Measurements from ENCODE around the gene SHISAL2B. TPM values are rescaled to one million over a fixed set of nuclear protein-coding genes. Genes with fewer than 3 reads are reported as not detected.
"Not testable (repeated sequence)": the region's sequence is repeated elsewhere in the genome, so short reads cannot be mapped to it uniquely, and the experiment has no call there.

SHISAL2B gene
- total RNA-seq, 4 donors from 2014 or later = 0.69 to 2.1 TPM; not detected in 2

DNA sequence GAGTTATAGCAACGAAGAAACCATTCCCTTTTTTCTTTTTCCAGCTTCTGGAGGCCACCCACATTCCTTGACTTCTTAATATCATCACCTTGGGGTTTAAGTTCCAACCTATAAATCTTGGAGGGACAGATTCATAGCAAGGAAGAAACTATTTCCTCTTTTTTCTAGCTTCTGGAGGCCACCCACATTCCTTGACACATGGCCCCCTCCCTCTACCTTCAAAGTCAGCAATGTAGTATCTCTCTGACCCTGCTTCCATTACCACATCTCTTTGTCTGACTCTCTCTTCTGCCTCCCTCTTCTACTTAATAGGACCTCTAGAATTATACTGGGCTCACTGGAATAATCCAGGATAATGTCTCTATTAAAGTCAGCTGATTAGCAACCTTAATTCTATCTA, 34.7 kb upstream of the SHISAL2B start:
- ATAC-seq (ENCODE audit: low FRiP score) (no peak), DNase-seq (ENCODE audit: low spot score) (no peak)
- TF ChIP-seq, protein P1, sequence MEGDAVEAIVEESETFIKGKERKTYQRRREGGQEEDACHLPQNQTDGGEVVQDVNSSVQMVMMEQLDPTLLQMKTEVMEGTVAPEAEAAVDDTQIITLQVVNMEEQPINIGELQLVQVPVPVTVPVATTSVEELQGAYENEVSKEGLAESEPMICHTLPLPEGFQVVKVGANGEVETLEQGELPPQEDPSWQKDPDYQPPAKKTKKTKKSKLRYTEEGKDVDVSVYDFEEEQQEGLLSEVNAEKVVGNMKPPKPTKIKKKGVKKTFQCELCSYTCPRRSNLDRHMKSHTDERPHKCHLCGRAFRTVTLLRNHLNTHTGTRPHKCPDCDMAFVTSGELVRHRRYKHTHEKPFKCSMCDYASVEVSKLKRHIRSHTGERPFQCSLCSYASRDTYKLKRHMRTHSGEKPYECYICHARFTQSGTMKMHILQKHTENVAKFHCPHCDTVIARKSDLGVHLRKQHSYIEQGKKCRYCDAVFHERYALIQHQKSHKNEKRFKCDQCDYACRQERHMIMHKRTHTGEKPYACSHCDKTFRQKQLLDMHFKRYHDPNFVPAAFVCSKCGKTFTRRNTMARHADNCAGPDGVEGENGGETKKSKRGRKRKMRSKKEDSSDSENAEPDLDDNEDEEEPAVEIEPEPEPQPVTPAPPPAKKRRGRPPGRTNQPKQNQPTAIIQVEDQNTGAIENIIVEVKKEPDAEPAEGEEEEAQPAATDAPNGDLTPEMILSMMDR (IDR thresholded peaks at IDR 0.05) = no peak

DNA sequence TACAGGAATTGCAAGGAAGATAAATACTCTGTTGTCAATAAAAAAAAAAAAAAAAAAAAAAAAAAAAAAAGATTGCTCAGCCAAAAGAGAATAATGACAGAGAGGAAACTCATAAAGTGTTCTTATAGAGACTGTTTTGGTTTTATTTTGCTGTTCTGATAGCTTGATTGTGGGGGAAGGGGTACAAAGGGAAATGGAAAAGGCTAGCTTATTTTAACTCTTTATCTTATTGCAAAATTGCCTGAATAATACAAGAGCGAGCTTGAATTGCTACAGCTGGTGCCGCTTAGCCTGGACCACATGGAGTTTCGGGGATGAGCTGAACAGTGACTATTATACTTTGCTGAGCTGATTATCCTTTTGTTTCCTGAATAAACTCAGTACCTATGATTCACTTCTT, 31.0 kb upstream of the SHISAL2B start:
- TF ChIP-seq, protein P1 (IDR thresholded peaks at IDR 0.05) = no peak
- DNase-seq (ENCODE audit: low spot score) = no peak
- ATAC-seq (ENCODE audit: low FRiP score) = no peak

DNA sequence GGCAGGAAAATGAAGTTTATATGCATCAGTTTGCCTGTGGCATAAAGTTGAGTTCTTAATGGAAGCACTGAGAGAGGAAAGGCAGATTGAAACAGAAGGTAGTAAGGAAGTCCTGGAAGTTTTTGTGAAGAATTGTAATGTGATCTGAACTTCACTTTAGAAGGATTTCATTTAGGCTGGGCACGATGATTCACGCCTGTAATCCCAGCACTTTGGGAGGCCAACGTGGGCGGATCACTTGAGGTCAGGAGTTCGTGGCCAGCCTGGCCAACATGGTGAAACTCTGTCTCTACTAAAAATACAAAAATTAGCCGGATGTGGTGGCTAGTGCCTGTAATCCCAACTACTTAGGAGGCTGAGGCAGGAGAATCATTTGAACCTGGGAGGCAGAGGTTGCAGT, 27.1 kb upstream of the SHISAL2B start:
- DNase-seq (ENCODE audit: low spot score); ATAC-seq (ENCODE audit: low FRiP score): not testable (repeated sequence)

DNA sequence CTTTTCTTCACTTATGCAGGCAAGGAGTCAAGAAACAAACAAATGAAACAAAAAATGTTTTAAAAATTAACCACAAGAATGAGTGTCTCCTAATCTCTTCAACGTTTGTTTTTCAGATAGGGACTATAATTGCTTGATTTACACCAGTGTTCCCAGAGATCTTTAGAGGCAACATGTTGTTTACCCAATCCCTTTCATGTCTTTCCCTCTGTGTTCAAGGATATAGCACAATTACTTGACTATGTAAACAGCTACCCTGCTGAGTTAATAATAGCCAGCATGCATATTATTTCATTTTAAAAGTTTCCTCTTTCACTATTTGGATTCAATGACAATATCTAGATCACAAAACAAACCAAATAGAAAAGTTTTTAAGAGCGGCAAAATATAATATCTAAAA, 25.1 kb upstream of the SHISAL2B start:
- DNase-seq (ENCODE audit: low spot score) (no peak), ATAC-seq (ENCODE audit: low FRiP score) (no peak)
- TF ChIP-seq, protein P1 (IDR thresholded peaks at IDR 0.05) = no peak

DNA sequence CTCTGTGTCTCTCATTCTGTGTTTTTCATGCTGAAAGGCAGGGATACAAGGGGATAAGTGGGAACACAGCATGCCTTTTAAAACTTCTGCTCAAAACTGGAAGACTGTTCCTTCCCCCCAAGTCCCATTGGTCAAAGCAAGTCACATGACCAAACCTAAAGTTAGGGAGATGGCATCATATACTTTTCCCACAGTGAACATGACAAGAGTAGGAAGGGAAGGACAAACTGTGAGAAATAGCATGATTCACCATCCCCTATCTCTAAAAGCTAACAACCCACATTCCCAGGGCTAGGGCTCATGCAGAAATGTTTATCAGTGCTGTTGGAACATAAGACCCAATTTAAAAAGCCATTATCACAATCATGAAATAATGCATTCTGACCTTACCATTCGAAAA, 24.2 kb upstream of the SHISAL2B start:
- TF ChIP-seq, protein P1 (IDR thresholded peaks at IDR 0.05) = no peak
- no peak for DNase-seq (ENCODE audit: low spot score)
- ATAC-seq (ENCODE audit: low FRiP score) = no peak

DNA sequence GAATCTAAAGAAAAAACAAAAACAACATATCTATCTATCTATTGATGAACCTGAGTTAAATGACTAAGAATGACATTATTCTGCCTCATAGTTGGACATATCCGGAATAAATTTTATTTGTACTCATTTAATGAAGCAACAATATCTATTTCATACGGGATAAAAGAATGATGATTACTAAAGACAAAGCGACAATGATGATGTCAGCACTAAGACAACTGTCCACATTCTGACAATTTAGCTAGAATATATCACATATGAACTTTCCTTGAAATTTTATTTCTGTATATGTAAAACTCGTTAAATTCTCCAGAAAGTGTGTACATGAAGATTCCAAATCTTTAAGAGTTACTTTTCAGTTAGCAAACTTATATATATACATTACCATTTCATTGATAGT, 23.2 kb upstream of the SHISAL2B start:
- no peak for DNase-seq (ENCODE audit: low spot score)
- TF ChIP-seq, protein P1 (IDR thresholded peaks at IDR 0.05) = no peak
- no peak for ATAC-seq (ENCODE audit: low FRiP score)

DNA sequence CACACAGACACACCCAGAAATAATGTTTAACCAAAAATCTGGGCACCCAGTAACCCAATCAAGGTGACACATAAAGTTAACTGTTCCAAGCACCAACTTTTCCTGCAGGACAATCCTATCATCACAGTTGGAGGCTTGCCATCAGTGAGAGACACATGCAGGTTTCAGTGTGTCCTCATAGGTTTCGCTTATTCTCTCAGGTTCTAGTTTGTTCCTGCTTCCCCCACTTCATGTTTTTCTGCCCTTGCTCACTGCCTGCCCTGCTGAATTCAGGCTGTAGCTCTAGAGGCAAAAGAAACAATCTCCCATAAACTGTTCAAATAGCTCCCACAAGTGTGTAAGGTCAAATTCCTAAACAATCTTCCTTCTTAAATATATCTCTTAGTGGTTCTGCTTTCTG, 20.0 kb upstream of the SHISAL2B start:
- ATAC-seq (ENCODE audit: low FRiP score) (no peak), DNase-seq (ENCODE audit: low spot score) (no peak)
- TF ChIP-seq, protein P1 (IDR thresholded peaks at IDR 0.05) = no peak

DNA sequence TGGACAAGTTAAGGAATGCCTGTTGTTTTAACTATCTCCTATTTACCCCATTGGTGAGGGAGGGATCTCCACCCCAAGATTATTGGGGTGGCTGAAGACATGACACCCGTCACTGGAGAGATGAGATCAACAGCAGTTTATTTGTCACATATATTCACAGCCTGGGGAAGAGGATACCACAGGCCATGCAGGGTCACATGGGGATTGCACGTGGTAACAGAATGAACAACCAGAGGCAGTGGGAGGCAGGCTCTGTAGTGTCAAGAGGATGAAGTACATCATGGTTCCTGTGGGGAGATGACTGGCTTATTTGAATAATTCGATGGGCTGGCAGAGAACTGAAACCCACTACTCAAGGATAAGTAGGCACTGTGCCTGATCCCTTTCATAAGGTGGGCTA, 18.6 kb upstream of the SHISAL2B start:
- TF ChIP-seq, protein P1 (IDR thresholded peaks at IDR 0.05) = no peak
- ATAC-seq (ENCODE audit: low FRiP score) = no peak

More for the DNA sequence above, 18.6 kb upstream of the SHISAL2B start:
- no peak for DNase-seq (ENCODE audit: low spot score)

All from omental fat pad (tissue), 4 donors.